Liver (tissue), 3 donors: Measurements from ENCODE around the gene SPATC1L.

Source experiments
- EGR1 ChIP-seq, 2 donors: IDR thresholded peaks; 2 replicates each; pipeline ENCODE4 v1.6.1; 2016 to 2018; ENCODE audit warnings: antibody characterized with exemption in 2 of 2, low read depth in 2 of 2
- FOXA1 ChIP-seq: IDR thresholded peaks from 2 replicates; pipeline ENCODE4 v1.6.1; 2016; ENCODE audit warnings: antibody characterized with exemption
- GABPA ChIP-seq, 2 donors: IDR thresholded peaks in 1 of 2; conservative IDR thresholded peaks in 1 of 2; 2 replicates each; pipeline ENCODE4 v1.6.1; 2016; ENCODE audit warnings: antibody characterized with exemption in 2 of 2, mild to moderate bottlenecking in 1 of 2, moderate library complexity in 1 of 2
- HNF4A ChIP-seq, 2 donors: conservative IDR thresholded peaks; 2 replicates each; pipeline ENCODE4 v1.6.1; 2016; ENCODE audit warnings: antibody characterized with exemption in 2 of 2, mild to moderate bottlenecking in 2 of 2
- JUND ChIP-seq, 2 donors: IDR thresholded peaks; 2 replicates each; pipeline ENCODE4 v1.6.1; 2016; ENCODE audit warnings: antibody characterized with exemption in 2 of 2
- RAD21 ChIP-seq, 2 donors: IDR thresholded peaks; 2 replicates each; pipeline ENCODE4 v1.6.1; 2016; ENCODE audit warnings: antibody characterized with exemption in 2 of 2, mild to moderate bottlenecking in 2 of 2
- TAF1 ChIP-seq: conservative IDR thresholded peaks from 2 replicates; pipeline ENCODE4 v1.6.1; 2016; ENCODE audit warnings: antibody characterized with exemption, mild to moderate bottlenecking
- YY1 ChIP-seq: IDR thresholded peaks from 2 replicates; pipeline ENCODE4 v1.6.1; 2016; ENCODE audit warnings: antibody characterized with exemption, mild to moderate bottlenecking
- TF ChIP-seq, protein P1 (sequence below): IDR thresholded peaks from 2 replicates; pipeline ENCODE4 v1.6.1; 2016; ENCODE audit warnings: antibody characterized with exemption
- TF ChIP-seq, protein P2 (sequence below): fragments of 150-350 bp; IDR thresholded peaks from 2 replicates; pipeline ENCODE4 v1.5.1; 2017; ENCODE audit warnings: improper control_type of control experiment, low read depth, low read length; ENCODE audit not compliant: missing input control
- TF ChIP-seq, protein P3 (sequence below): IDR thresholded peaks from 2 replicates; pipeline ENCODE4 v1.6.1; 2016; ENCODE audit warnings: antibody characterized with exemption, mild to moderate bottlenecking
- donor health status: healthy.
- donor health status: healthy.

DNA sequence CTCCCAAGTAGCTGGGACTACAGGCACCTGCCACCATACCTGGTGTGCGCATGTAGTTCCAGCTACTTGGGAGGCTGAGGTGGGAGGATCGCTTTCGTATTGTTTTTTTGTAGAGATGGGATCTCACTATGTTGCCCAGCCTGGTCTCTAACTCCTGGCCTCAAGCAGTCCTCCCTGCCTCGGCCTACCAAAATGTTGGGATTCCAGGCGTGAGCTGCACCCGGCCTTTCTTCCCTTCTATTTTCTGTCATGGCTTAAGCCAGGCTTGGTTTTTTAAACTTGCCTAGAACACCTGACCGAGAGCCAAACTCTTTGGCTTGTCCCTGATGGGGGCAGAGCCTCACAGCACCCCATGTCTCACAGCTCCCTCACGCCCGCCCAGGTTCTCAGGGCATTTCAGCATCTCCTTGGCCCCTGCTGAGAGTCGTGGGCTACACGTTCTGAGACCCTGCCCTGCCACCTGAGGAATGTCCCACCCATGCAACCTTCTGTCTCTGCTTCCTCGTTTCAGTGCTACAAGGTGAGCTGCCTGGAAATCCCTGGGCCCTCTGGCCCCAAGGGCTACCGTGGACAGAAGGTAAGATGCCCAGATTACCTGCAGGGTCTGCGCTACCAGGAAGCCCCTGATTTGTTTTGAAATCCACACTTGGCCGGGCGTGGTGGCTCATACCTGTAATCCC, 70.6 kb downstream of the SPATC1L start:
- TF ChIP-seq, protein P1, sequence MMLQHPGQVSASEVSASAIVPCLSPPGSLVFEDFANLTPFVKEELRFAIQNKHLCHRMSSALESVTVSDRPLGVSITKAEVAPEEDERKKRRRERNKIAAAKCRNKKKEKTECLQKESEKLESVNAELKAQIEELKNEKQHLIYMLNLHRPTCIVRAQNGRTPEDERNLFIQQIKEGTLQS = no peak
- TF ChIP-seq, protein P2, sequence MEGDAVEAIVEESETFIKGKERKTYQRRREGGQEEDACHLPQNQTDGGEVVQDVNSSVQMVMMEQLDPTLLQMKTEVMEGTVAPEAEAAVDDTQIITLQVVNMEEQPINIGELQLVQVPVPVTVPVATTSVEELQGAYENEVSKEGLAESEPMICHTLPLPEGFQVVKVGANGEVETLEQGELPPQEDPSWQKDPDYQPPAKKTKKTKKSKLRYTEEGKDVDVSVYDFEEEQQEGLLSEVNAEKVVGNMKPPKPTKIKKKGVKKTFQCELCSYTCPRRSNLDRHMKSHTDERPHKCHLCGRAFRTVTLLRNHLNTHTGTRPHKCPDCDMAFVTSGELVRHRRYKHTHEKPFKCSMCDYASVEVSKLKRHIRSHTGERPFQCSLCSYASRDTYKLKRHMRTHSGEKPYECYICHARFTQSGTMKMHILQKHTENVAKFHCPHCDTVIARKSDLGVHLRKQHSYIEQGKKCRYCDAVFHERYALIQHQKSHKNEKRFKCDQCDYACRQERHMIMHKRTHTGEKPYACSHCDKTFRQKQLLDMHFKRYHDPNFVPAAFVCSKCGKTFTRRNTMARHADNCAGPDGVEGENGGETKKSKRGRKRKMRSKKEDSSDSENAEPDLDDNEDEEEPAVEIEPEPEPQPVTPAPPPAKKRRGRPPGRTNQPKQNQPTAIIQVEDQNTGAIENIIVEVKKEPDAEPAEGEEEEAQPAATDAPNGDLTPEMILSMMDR = no peak
- TF ChIP-seq RAD21 (IDR thresholded peaks at IDR 0.05) = no peak
- no peak for TF ChIP-seq JUND (IDR thresholded peaks at IDR 0.05)
- TF ChIP-seq GABPA (IDR thresholded peaks at IDR 0.05 in 1 of 2, conservative IDR thresholded peaks at IDR 0.05 in 1 of 2) = no peak
- TF ChIP-seq EGR1 (IDR thresholded peaks at IDR 0.05; ENCODE audit: low read depth in 2 of 2) = no peak
- TF ChIP-seq FOXA1 = no peak
- TF ChIP-seq TAF1 = no peak
- TF ChIP-seq, protein P3, sequence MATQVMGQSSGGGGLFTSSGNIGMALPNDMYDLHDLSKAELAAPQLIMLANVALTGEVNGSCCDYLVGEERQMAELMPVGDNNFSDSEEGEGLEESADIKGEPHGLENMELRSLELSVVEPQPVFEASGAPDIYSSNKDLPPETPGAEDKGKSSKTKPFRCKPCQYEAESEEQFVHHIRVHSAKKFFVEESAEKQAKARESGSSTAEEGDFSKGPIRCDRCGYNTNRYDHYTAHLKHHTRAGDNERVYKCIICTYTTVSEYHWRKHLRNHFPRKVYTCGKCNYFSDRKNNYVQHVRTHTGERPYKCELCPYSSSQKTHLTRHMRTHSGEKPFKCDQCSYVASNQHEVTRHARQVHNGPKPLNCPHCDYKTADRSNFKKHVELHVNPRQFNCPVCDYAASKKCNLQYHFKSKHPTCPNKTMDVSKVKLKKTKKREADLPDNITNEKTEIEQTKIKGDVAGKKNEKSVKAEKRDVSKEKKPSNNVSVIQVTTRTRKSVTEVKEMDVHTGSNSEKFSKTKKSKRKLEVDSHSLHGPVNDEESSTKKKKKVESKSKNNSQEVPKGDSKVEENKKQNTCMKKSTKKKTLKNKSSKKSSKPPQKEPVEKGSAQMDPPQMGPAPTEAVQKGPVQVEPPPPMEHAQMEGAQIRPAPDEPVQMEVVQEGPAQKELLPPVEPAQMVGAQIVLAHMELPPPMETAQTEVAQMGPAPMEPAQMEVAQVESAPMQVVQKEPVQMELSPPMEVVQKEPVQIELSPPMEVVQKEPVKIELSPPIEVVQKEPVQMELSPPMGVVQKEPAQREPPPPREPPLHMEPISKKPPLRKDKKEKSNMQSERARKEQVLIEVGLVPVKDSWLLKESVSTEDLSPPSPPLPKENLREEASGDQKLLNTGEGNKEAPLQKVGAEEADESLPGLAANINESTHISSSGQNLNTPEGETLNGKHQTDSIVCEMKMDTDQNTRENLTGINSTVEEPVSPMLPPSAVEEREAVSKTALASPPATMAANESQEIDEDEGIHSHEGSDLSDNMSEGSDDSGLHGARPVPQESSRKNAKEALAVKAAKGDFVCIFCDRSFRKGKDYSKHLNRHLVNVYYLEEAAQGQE = no peak
- TF ChIP-seq HNF4A (conservative IDR thresholded peaks at IDR 0.05) = no peak
- TF ChIP-seq YY1 = no peak
